ENCODE results near the gene COL17A1. TPM values are rescaled to one million over a fixed set of nuclear protein-coding genes. Genes with fewer than 3 reads are reported as not detected.
A peak's percentile ranks its signal among the peaks of the same experiment; 100 is the strongest.

The COL17A1 gene
- total and polyA plus RNA-seq, 2 donors (not counting 1 experiment from before 2014, with no cell fraction given), result under 0.01 to 0.12 TPM

DNA sequence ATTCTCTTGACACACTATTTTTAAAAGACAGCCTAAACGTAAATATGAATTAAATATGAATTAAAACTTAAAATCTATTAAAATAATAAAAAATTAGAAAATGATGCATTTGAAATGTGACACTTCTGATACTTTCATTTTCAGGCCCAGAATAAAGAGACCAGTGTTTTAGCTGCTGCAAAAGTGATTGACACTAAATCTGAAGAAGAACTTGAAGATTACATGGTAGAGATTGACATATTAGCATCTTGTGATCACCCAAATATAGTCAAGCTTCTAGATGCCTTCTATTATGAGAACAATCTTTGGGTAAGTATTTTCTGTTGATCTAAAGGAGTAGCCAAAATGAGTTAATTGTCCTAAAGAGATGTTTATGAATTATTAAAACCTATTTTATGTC, 95.1 kb downstream of the COL17A1 start:
- no peak overlapping the region for H3K9ac ChIP-seq (ENCODE audit: insufficient read depth, low read length)
- no peak overlapping the region for H3K27ac ChIP-seq (ENCODE audit: insufficient read depth, low read length)
- H3K79me2 ChIP-seq (ENCODE audit: control insufficient read depth, insufficient read depth, low read length), result peaks cover 21% of the 10 kb centered on the region

DNA sequence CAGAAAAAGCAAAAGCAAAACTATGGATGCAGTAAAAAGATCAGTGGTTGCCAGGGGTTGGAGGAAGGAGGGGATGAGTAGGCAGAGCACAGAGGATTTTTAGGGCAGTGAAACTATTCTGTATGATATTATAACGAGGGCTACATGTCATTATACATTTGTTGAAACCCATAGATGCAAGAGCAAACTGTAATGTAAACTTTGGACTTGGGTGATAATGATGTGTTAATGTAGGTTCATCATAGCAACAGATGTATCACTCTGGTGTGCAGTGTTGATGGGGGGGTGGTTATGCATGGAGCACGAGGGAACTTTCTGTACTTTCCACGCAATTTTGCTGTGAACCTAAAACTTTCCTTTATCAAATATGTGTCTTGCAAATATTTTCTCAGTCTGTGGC, 95.6 kb downstream of the COL17A1 start:
- peak in 1 of 2 donors; percentile 17 for DNase-seq (ENCODE audit: low read depth in 2 of 2)

More for the DNA sequence above, 95.1 kb downstream of the COL17A1 start:
- TF ChIP-seq EZH2 (IDR thresholded peaks at IDR 0.05; ENCODE audit: low read length, missing control alignments), result no peak
- TF ChIP-seq, protein P1, sequence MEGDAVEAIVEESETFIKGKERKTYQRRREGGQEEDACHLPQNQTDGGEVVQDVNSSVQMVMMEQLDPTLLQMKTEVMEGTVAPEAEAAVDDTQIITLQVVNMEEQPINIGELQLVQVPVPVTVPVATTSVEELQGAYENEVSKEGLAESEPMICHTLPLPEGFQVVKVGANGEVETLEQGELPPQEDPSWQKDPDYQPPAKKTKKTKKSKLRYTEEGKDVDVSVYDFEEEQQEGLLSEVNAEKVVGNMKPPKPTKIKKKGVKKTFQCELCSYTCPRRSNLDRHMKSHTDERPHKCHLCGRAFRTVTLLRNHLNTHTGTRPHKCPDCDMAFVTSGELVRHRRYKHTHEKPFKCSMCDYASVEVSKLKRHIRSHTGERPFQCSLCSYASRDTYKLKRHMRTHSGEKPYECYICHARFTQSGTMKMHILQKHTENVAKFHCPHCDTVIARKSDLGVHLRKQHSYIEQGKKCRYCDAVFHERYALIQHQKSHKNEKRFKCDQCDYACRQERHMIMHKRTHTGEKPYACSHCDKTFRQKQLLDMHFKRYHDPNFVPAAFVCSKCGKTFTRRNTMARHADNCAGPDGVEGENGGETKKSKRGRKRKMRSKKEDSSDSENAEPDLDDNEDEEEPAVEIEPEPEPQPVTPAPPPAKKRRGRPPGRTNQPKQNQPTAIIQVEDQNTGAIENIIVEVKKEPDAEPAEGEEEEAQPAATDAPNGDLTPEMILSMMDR (conservative IDR thresholded peaks at IDR 0.05 in 1 of 2, IDR thresholded peaks at IDR 0.05 in 1 of 2; ENCODE audit: low read depth in 1 of 2, low read length in 2 of 2), result no peak
- DNase-seq (ENCODE audit: low read depth in 2 of 2), result no peak
- Histone ChIP-seq H2AFZ (ENCODE audit: low read length) (no peak overlapping the region), H3K9me3 (ENCODE audit: control insufficient read depth, insufficient read depth, low read depth, low read length) (no peaks in the 10 kb centered on the region), H3K4me1 (ENCODE audit: control insufficient read depth, extremely low read depth, insufficient read depth, low read length) (peaks cover 2% of the 10 kb centered on the region), H4K20me1 (ENCODE audit: control insufficient read depth, extremely low read depth, insufficient read depth, low read length) (no peaks in the 10 kb centered on the region), H3K4me2 (ENCODE audit: extremely low read depth, insufficient read depth, low read length) (peak overlapping the region; percentile 56), H3K4me3 (replicated peaks in 1 of 4; ENCODE audit: control extremely low read depth in 1 of 4, insufficient read depth in 1 of 4, low read depth in 3 of 4, low read length in 4 of 4) (no peak overlapping the region), H3K36me3 (ENCODE audit: control insufficient read depth, insufficient read depth, low read length) (no peaks in the 10 kb centered on the region), H3K27me3 (ENCODE audit: control insufficient read depth, insufficient read depth, low read length) (no peaks in the 10 kb centered on the region)

DNA sequence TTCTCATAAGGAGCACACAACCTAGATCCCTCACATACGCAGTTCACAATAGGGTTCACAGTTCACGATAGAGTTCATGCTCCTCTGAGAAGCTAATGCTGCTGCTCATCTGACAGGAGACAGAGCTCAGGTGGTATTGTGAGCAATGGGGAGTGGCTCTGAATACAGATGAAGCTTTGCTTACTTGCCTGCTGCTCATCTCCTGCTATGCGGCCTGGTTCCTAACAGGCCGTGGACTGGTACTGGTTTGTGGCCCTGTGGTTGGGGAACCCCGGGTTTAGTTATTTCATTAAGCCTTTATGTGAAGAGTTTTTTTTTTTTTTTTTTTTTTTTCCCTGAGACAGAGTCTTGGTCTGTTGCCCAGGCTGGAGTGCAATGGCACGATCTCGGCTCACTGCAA, 99.3 kb downstream of the COL17A1 start:
- no peak overlapping the region for H3K9ac ChIP-seq (ENCODE audit: insufficient read depth, low read length)
- no peaks in the 10 kb centered on the region for H4K20me1 ChIP-seq (ENCODE audit: control insufficient read depth, extremely low read depth, insufficient read depth, low read length)
- H3K4me2 ChIP-seq (ENCODE audit: extremely low read depth, insufficient read depth, low read length), result no peak overlapping the region
- no peaks in the 10 kb centered on the region for H3K9me3 ChIP-seq (ENCODE audit: control insufficient read depth, insufficient read depth, low read depth, low read length)
- H3K27me3 ChIP-seq (ENCODE audit: control insufficient read depth, insufficient read depth, low read length), result no peaks in the 10 kb centered on the region
- H3K27ac ChIP-seq (ENCODE audit: insufficient read depth, low read length), result no peak overlapping the region
- peaks cover 58% of the 10 kb centered on the region for H3K79me2 ChIP-seq (ENCODE audit: control insufficient read depth, insufficient read depth, low read length)
- no peak overlapping the region for H2AFZ ChIP-seq (ENCODE audit: low read length)
- DNase-seq (ENCODE audit: low read depth in 2 of 2), result no peak
- H3K4me3 ChIP-seq (replicated peaks in 1 of 4; ENCODE audit: control extremely low read depth in 1 of 4, insufficient read depth in 1 of 4, low read depth in 3 of 4, low read length in 4 of 4), result no peak overlapping the region
- peaks cover 6% of the 10 kb centered on the region for H3K4me1 ChIP-seq (ENCODE audit: control insufficient read depth, extremely low read depth, insufficient read depth, low read length)
- H3K36me3 ChIP-seq (ENCODE audit: control insufficient read depth, insufficient read depth, low read length), result no peaks in the 10 kb centered on the region
- TF ChIP-seq EZH2 (IDR thresholded peaks at IDR 0.05; ENCODE audit: low read length, missing control alignments), result no peak
- TF ChIP-seq, protein P1 (conservative IDR thresholded peaks at IDR 0.05 in 1 of 2, IDR thresholded peaks at IDR 0.05 in 1 of 2; ENCODE audit: low read depth in 1 of 2, low read length in 2 of 2), result no peak

More for the DNA sequence above, 95.6 kb downstream of the COL17A1 start:
- no peak overlapping the region for H3K4me3 ChIP-seq (replicated peaks in 1 of 4; ENCODE audit: control extremely low read depth in 1 of 4, insufficient read depth in 1 of 4, low read depth in 3 of 4, low read length in 4 of 4)
- no peak overlapping the region for H3K9ac ChIP-seq (ENCODE audit: insufficient read depth, low read length)
- no peaks in the 10 kb centered on the region for H4K20me1 ChIP-seq (ENCODE audit: control insufficient read depth, extremely low read depth, insufficient read depth, low read length)
- H3K27me3 ChIP-seq (ENCODE audit: control insufficient read depth, insufficient read depth, low read length), result no peaks in the 10 kb centered on the region
- H2AFZ ChIP-seq (ENCODE audit: low read length), result no peak overlapping the region
- no peaks in the 10 kb centered on the region for H3K9me3 ChIP-seq (ENCODE audit: control insufficient read depth, insufficient read depth, low read depth, low read length)
- peaks cover 25% of the 10 kb centered on the region for H3K79me2 ChIP-seq (ENCODE audit: control insufficient read depth, insufficient read depth, low read length)
- no peak for TF ChIP-seq EZH2 (IDR thresholded peaks at IDR 0.05; ENCODE audit: low read length, missing control alignments)
- TF ChIP-seq, protein P1 (conservative IDR thresholded peaks at IDR 0.05 in 1 of 2, IDR thresholded peaks at IDR 0.05 in 1 of 2; ENCODE audit: low read depth in 1 of 2, low read length in 2 of 2), result no peak
- H3K4me1 ChIP-seq (ENCODE audit: control insufficient read depth, extremely low read depth, insufficient read depth, low read length), result peaks cover 2% of the 10 kb centered on the region
- no peak overlapping the region for H3K27ac ChIP-seq (ENCODE audit: insufficient read depth, low read length)
- H3K4me2 ChIP-seq (ENCODE audit: extremely low read depth, insufficient read depth, low read length), result peak overlapping the region; percentile 56
- no peaks in the 10 kb centered on the region for H3K36me3 ChIP-seq (ENCODE audit: control insufficient read depth, insufficient read depth, low read length)

All from fibroblast of lung (primary cell).